HG02885 (cell line): Measurements from ENCODE around the gene FNIP2.

Experiments used
- ATAC-seq: cut with Tn5 transposase; IDR thresholded peaks from one replicate; pipeline ENCODE4 v1.9.1; 2021; ENCODE audit warnings: mild to moderate bottlenecking; ENCODE audit not compliant: unreplicated experiment, poor library complexity

The FNIP2 gene

DNA sequence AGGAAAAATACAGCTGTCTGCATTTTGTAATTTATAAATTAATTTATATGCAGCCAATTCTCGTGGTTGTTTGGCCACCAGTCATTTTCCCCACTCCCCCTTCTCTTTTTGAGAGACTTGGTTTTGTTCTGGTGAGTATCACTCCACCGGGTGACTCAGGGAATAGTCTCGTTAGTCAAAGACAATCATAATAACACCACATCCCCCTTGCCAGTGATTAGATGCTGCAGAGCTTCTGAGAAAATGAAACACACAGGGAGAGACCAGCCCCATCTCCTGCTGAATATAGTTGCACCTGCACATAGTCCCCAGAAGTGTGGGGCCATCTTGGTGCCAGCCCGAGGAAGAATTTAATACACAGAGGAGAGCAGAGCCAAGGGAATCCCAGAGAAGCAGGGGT is 8.0 kb upstream of the FNIP2 start:
- ATAC-seq = no peak

DNA sequence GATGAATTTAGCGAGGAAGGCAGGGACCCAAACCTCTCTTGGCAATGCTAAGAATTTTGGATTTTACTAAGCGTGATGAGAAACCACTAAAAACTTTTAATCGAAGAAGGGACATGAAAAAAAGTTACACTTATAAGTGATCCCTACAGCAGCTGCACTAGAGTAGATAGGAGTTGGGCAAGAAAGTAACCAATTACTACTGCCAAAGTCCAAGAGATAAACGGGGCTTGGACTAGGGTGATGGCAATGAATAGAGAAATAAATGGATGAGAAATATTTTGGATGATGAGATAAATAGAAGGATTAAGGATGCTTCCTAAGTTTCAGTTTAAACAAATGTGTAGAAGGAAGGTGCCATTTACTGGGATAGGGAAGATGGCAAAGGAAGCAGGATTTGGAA is 6.3 kb upstream of the FNIP2 start:
- ATAC-seq = no peak

DNA sequence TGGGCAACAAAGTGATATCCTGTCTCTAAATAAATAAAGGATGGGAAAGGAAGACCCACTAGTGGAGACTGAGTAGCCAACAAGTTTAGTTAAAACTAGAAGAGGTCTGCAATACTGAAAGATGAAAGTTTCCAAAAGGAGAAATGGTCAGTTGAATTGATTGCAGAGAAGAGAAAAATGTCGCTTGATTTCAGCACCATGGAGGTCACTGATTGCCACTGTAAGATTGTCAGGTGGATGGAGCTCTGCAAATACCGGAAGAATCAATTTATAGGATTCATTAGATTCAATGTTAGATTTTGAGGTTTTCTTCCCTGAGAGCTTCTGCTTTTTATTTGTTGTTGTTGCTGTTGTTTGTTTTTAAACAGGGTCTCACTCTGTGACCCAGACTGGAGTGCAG is 5.4 kb upstream of the FNIP2 start:
- no peak for ATAC-seq

DNA sequence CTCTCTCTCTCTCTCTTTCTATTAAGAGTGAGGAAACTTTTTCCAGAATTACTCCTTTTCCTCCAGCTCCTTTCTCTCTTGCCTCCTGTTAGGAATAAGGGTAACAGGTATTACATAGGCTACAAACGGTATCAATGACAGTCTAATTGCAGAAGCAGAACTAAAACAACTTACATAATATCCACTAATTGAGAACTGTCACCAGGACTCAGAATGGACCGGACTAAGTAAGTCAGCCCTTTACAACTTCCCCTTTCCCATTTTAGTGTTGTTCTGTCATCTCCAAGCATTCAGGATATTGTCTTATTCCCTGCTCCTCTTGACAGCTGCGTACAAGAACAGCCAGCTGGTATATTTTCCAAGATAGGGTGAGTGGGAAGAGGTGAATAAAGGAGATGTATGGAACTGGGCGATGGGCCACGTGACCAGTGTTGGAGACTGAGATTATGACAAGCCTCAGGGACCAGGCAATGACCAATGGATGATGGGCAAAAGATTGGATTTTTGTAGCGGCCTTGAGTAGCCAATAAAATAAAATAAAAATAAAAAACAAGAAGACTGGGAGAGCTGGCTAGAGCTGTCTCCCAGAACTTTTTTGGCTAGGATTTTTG is 2.3 kb upstream of the FNIP2 start:
- no peak for ATAC-seq

DNA sequence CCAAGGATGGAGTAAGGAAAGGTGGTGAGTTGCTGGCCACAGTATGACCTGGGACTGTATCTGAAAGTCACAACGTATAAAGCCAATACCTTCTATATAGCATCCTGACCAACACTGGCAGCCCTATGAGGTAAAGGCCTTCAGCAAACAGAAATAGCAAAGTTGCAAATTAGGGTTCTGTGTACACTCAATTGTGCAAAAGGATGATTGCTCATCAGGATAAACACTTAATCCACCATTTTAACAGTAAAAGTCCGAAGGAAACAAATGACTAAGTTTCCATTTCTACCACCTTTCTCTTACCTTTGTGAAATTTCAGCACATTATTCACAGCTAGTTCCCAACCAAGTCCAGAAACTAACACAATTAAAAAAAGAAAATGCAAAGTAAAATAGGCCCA is 1.4 kb upstream of the FNIP2 start:
- no peak for ATAC-seq

DNA sequence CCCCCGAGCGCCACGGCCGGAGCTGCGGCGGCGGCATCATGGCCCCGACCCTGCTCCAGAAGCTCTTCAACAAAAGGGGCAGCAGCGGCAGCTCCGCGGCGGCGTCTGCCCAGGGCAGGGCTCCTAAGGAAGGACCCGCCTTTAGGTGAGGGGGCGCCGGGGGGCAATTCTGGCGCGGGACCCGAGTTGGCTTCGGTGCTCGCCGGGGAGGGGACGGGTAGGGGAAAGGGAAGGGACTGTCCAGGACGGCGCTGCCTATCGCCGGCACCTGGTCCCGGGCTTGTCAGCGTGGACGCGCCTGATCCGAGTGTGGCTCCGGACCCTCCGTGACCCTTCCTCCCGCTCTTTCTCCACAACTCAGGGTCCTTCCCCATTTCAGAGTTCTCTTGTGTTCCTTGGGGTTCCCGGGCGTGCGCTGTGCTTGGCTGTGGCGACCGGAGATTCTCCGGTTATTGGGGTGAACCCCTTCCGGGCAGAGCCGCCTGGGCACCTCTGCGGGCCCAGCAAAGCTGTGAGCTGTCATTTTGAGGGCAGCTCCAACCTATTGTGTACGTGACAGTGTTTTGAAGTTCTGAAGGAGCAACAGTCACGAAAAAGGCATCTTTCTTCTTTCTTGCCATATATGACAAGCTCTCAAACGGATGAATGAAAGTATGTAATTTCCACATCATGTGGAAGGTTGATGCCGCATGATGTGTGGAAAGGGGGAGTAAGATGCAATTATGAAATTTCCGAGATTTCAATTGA is 522 bp downstream of the FNIP2 start:
- peak; percentile 33 for ATAC-seq

DNA sequence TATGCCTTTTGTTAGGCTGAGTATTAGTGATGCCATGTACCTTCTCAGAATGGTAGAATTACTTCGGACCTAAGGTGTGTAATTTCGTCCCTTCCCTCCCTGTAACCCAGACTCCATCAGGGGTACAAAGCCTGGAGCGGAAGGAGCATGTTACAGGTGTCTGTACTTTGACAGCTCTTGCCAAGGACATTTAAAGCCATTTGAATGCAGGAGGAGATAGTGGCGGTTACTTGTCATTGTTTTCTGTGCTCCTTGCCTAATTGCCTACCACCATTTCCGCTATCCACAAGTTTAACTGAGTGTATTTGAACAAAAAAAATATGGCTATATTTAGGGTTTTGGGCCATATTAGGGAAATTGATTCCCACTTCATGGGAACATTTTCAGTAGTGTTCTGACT is 1.8 kb downstream of the FNIP2 start:
- ATAC-seq = no peak

DNA sequence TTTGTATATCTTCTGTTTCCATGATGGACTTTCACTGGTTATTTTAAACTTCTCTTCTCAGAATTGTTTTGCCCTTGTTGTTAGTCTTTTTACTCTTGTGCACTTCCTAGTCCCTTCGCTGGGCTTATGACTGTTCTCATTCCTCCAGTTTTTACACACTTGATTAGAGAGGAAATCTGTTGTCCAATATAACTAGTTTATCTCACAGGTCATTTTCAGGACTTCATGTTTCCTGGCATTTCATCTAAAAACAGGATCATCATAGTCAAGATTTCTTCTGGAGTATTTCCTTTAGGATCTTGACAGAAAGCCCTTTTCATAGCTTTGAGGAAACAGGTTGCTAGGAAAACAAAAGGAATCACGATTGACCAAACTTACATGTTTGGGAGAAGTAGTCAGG is 3.0 kb downstream of the FNIP2 start:
- no peak for ATAC-seq

DNA sequence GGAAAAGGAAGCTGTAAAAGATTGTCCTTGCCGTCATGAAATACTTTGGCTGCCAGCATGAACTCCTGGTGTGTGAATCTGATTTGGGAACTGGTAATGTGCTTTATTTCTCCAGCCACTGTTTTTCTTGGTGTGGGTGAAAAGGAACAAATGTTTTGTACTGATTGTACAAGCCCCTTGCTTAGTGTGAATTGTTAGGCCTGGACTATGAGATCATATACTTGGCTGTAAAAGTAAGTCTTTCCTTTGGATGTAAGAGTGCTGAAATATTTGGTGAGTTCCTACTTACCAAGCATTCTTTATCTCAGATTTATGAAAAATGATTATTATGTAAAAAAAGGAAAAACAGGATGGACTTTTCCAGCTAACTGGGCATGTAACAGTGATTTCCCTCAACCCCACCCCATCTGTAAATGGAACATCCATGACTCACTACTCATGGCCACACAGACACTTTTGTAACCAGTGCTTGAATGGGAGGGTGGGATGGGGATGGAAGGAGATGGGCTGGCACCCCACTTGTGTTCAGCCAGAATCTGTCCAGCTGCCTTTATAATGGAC is 6.3 kb downstream of the FNIP2 start:
- no peak for ATAC-seq

DNA sequence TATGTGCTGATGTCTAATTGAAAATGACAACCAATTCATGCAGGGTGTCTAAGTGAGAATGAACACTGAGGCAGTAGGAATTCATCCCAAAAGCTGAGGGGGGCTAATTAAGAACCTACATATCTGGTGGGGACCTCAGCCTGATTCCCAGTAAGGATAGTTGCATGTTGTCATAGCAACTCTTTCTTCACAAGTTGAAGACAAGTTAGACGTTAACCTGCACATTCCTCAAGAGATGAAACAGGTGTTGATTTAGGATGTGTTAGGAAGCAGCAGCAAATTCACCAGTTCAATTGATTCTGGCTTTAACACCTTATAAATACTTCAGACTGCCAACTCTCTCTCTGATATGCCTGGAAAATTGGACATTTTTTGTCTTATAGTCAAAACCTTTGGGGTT is 7.3 kb downstream of the FNIP2 start:
- no peak for ATAC-seq

DNA sequence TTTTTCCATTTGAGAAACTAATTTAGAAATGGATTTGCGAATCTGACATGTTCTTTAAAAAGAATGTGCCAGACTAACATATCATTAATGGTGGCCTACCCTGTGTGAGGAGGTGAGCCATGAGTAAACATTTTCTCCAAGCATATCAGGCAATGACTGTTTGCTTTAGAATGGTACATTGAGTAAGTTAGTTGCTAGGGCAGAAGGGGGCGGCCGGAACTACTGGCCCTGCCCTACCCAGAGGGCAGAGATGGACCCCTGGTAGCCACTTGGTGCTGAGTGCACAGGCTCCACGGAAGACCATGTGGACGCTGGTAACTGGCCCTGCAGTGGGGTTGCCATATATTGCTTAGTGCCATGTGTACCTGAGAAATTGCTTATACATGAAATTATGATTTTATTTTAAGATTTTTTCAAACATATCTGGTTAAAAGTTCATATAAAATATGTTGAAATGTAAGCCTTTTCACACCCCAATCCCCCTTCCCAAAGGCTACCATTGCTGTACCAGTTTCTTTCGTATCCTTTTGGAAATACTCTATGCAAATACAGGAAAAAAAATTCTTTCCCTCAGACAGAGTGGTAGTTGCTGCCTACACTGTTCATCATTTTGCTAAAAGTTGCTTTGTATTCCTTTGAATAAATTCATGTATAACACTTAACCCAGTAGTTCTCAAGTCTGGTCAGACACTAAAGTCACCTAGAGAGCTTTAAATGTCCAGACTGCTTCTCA is 8.8 kb downstream of the FNIP2 start:
- peak; percentile 24 for ATAC-seq

DNA sequence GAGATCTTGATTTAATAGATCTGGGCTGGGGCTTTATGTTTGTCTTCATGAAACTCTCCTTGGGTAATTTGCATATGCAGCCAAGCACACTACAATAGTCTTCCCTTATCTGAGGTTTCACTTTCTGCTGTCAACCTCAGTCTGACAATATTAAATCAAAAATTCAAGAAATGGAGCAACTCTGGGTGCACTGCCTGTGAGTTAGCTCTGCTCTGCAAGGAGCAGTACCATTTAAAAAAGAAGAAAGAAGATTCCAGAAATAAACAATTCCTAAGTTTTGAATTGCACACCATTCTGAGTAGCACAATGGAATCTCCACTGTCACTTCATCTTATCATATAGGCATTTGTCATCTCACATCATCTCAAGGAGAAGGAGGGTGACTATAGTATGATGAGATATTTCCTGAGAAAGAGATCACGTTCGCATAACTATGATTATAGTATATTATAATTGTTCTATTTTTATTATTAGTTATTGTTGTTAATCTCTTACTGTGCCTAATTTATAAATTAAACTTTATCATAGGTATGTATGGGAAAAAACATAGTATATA is 9.4 kb downstream of the FNIP2 start:
- peak; percentile 99 for ATAC-seq

DNA sequence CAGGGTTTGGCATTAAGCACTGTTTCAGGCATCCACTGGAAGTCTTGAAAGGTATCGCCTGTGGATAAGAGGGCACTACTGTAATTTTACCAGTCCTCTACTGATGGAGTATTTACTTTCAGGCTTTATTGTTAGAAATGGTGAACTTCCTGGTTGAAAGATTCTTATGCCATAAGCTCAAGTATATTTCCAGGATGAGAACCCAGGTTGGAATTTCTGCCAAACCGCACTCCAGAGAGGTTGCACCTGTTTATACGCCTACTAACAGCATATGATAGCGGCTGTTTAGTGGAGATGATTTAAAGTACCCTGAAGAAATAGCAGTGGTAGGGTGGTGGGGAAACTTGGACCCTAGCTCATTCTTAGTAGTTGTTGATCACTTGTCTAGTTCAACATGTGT is 9.9 kb downstream of the FNIP2 start:
- no peak for ATAC-seq

DNA sequence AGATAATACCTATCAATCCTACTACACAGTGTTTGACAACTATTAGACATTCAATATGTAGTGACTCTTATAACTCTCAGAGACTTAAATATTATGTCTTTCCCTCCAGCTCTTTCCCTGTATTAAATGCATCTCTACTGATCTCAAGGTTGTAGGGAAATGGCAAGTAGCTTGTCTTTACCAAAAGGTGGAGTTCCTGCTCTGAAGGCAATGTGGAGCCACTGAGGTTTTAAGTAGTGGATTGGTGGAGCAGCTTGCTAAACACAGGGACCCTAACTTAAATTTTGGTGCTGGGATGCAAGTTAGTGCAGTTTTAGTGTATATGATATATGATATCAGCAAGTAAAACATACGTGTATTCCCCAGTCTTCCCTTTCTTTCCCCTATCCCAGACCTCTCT is 13.1 kb downstream of the FNIP2 start:
- no peak for ATAC-seq

DNA sequence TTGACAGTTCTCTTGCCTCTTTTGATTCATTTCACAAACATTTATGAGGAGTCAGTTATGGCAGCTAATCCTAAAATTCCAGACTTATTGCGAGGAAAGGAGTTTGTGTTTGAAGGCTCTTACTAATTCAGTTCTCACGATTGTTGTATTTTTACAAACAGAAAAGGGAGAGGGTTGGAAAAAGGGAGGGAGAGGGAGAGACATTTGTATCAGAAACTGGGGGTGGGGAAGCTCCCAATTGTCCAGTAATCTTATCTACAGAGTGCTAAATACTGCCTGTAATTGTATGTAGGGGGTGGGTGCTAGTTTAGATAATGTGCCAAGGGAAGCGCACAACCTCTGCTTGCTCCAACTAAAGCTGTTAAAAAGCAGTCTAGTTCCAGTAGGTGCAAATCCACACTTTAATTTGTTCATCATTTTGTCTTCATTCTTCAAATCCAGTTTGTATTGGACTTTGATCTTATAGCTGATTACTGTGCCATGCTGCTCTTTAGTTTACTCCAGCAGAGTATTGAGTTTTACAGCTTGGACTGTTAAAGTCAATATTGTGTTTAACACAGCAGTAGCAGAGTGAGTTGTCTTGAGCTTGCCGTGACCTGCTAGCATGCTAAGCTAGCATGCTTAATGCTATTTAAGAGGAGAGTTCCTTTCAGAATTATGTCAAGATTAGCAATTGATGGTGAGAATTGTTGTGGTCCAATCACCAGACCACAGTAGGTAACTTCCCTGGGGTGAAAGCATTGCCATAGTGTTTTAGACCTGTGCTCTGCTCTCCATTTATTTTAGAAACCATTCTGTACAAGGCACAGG is 13.9 kb downstream of the FNIP2 start:
- no peak for ATAC-seq

DNA sequence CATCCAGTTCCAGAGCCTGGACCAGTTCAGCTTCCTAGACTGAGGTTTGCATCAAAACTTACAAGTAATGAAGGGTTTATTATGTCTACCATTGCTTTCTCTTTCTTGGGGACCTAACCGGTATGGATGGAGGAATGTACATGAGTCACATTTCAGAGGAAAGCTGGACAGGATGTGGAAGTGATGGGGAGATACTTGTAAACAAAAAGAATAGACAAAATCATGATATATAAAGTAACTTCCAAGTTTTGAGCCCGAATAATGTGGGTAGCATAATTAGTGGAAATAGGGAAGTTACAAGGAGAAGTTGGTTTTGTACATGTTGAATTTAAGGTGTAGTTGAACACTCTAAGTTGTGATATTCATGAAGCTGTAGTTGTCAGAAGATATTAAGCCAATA is 15.0 kb downstream of the FNIP2 start:
- ATAC-seq = no peak

DNA sequence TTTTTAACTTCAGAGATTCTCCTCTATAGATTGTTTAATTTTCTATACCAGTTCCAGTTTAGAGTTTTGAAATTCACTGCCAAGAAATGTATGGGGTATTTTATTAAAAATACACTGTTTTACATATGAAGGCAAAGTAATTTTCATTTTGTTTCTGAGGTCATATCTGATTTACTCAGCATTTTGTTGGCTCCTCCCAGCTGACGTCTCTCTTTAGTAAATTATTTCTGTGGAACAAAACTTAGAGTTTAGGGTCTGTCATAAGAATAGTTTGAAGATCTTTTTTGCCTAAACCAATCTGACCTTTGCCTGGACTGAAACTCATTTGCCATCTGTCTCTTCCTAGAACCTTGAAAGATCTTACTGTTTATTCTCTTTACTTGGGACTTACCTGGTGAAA is 16.9 kb downstream of the FNIP2 start:
- ATAC-seq = no peak

DNA sequence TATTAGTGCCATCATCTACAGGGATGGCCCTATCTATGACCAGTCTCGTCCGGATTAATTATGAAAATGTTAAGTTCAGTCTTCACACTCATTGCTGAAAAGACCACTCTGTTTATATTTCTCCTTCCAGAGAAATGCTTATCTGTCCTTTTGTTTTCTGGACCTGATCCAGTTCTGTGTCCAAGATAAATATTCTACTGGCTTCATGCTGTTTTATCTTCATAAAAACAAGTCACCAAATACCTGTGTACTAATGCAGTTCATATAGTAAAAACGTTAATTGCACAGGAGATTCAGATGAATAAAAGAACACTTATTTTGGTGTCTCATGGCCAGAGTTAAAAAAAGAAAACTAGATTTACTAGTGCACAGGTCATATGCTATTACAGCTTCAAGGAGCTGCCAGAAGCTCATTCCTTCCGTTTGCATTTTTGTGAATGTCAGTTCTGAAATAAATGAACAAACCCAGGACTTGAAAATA is 17.3 kb downstream of the FNIP2 start:
- ATAC-seq = no peak

DNA sequence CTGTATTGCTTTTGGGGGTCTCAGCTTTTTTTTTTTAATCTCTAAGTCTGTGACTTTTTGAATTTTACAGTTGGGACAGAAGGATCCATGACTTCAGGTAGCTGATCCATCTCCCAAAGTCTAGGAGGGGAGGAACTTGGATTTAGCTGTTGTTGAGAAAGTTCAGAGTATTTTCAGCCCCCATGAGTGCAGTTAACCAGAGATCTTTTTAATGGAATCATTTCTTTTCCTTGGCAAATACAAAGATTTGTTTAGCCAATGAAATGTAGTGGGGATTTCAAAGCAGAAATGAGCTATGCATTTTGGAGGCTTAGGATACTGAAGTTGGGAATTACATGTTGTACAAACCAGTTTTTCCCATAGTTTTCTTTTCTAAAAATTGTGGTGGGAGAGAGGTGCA is 18.1 kb downstream of the FNIP2 start:
- ATAC-seq = no peak
